Measurements from ENCODE around the gene PLGRKT.

DNA sequence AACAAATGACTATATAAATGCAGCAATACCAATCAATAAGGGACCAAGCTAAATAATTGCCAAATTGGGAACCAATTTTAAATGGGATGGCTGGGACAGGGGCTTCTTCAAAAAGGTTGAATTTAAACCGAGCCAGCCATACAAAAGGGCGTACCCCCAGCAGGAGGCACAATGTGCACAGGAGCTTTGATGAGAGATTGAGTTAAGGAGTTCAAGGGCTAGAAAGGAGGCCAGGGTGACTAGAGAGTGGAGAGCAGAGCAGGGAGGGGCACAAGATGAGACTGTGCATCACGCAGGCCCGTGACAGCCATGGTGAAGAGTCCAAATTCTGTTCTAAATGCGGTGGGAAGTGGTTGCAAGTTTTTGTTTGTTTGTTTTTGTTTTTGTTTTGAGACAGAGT is 49.3 kb upstream of the PLGRKT start:
- TF ChIP-seq TAF1 (IDR thresholded peaks at IDR 0.05; ENCODE audit: borderline replicate concordance, low read depth, low read length), result no peak
- no peak for TF ChIP-seq POLR2AphosphoS5 (IDR thresholded peaks at IDR 0.05; ENCODE audit: low read depth, low read length)

All from GM12892 (cell line).